HCT116 (cell line): ENCODE results near the gene CDKAL1. TPM values are rescaled to one million over a fixed set of nuclear protein-coding genes. Genes with fewer than 3 reads are reported as not detected.

ENCODE experiments used
- ATAC-seq: fragments of 200-7000 bp; cut with Tn5 transposase; 2 replicates; pipeline ENCODE4 v1.9.1; 2020; ENCODE audit warnings: mild to moderate bottlenecking, moderate library complexity
- BruUV-seq: library from RNA; stranded (reverse); fragments of 400-500 nt; replicated peaks from 2 replicates; lab custom pipeline; 2021; lab: Mats Ljungman, UMichigan
- CTCF ChIA-PET: fragments of 300-600 bp; sonication (Branson Sonifier 250); formaldehyde crosslinking; loops from one replicate; lab custom pipeline; 2021; ENCODE audit warnings: antibody characterized with exemption; lab: Charles Lee
- POLR2A ChIA-PET: fragments of 300-600, 350-600 bp; sonication (Branson Sonifier 250); formaldehyde crosslinking; loops from one replicate; lab custom pipeline; 2021; ENCODE audit warnings: antibody characterized with exemption; lab: Charles Lee
- RAD21 ChIA-PET, 2 experiments: fragments of 300-600 bp; sonication (Branson Sonifier 250); formaldehyde crosslinking; loops; one replicate each; lab custom pipeline; 2023; ENCODE audit warnings: low total read pairs in 2 of 2; ENCODE audit not compliant: uncharacterized antibody in 2 of 2, unreplicated experiment in 2 of 2, low non-redundant PET in 1 of 2; lab: Charles Lee
- DNase-seq: peaks from one replicate; pipeline ENCODE4 v3.0.0-alpha.2; 2010; ENCODE audit warnings: low read depth, low spot score
- H2AFZ ChIP-seq: fragments of 200-600 bp; shearing (Covaris generic), sonication (generic); 2 replicates; pipeline ENCODE4 v1.6.1; 2017; ENCODE audit warnings: low read depth, mixed run types, mixed read lengths, antibody characterized with exemption, low read length; ENCODE audit not compliant: poor library complexity, severe bottlenecking
- H3K27ac ChIP-seq: 2 replicates; pipeline ENCODE4 v1.5.1; 2012; ENCODE audit warnings: low read depth, low read length
- H3K27me3 ChIP-seq: fragments of 200-600 bp; sonication (generic); 2 replicates; pipeline ENCODE4 v1.6.1; 2016; ENCODE audit warnings: mixed run types, low read length, mixed read lengths; ENCODE audit not compliant: insufficient read depth
- H3K36me3 ChIP-seq, 2 experiments: fragments of 200-500 bp in 1 of 2; fragments of 200-600 bp in 1 of 2; sonication (Bioruptor generic) in 1 of 2; sonication (generic) in 1 of 2; 2 replicates each; pipeline versions ENCODE4 v1.5.1 to v1.6.1; 2014 to 2016; ENCODE audit warnings: low read length in 2 of 2, inconsistent platforms in 1 of 2, mixed read lengths in 1 of 2, mixed run types in 1 of 2; ENCODE audit not compliant: insufficient read depth in 2 of 2, control insufficient read depth in 1 of 2
- H3K4me1 ChIP-seq, 2 experiments: fragments of 200-600 bp in 1 of 2; sonication (generic) in 1 of 2; 2 replicates each; pipeline versions ENCODE4 v1.5.1 to v1.6.1; 2012 to 2017; ENCODE audit warnings: low read length in 2 of 2, inconsistent platforms in 1 of 2, mild to moderate bottlenecking in 1 of 2, mixed read lengths in 1 of 2, mixed run types in 1 of 2, moderate library complexity in 1 of 2; ENCODE audit not compliant: insufficient read depth in 2 of 2, control insufficient read depth in 1 of 2
- H3K4me2 ChIP-seq: fragments of 200-600 bp; sonication (generic); 2 replicates; pipeline ENCODE4 v1.6.1; 2017; ENCODE audit warnings: mixed run types, low read length, mixed read lengths
- H3K4me3 ChIP-seq, 2 experiments: fragments of 200-600 bp in 1 of 2; sonication (generic) in 1 of 2; replicated peaks in 1 of 2; 2 replicates each; pipeline ENCODE4 v1.5.1; 2011 to 2016; ENCODE audit warnings: low read length in 2 of 2, control low read depth in 1 of 2, low read depth in 1 of 2, mild to moderate bottlenecking in 1 of 2, mixed read lengths in 1 of 2, mixed run types in 1 of 2
- H3K79me2 ChIP-seq: fragments of 200-600 bp; sonication (generic); 2 replicates; pipeline ENCODE4 v1.6.1; 2017; ENCODE audit warnings: mild to moderate bottlenecking, mixed run types, low read length, moderate library complexity, mixed read lengths; ENCODE audit not compliant: insufficient read depth
- H3K9ac ChIP-seq: fragments of 200-600 bp; sonication (generic); 2 replicates; pipeline ENCODE4 v1.6.1; 2016; ENCODE audit warnings: low read length, mixed read lengths
- H3K9me2 ChIP-seq: fragments of 200-600 bp; sonication (generic), shearing (Covaris generic); 2 replicates; pipeline ENCODE4 v1.6.1; 2017; ENCODE audit warnings: mixed run types, mild to moderate bottlenecking, moderate library complexity; ENCODE audit not compliant: insufficient read depth
- H3K9me3 ChIP-seq, 2 experiments: fragments of 200-500 bp in 1 of 2; fragments of 200-600 bp in 1 of 2; sonication (Bioruptor generic) in 1 of 2; sonication (generic) in 1 of 2; 2 replicates each; pipeline ENCODE4 v1.6.1; 2014 to 2017; ENCODE audit warnings: low read length in 2 of 2, mixed read lengths in 2 of 2, inconsistent platforms in 1 of 2, low read depth in 1 of 2, mild to moderate bottlenecking in 1 of 2, mixed run types in 1 of 2, moderate library complexity in 1 of 2; ENCODE audit not compliant: control insufficient read depth in 1 of 2, insufficient read depth in 1 of 2
- H4K20me1 ChIP-seq: fragments of 200-600 bp; sonication (generic), shearing (Covaris generic); 2 replicates; pipeline ENCODE4 v1.6.1; 2017; ENCODE audit warnings: mixed run types, mild to moderate bottlenecking, moderate library complexity; ENCODE audit not compliant: insufficient read depth
- CBX3 ChIP-seq: IDR thresholded peaks from 2 replicates; pipeline ENCODE4 v1.6.1; 2012; ENCODE audit warnings: low read depth
- CEBPB ChIP-seq: IDR thresholded peaks from 2 replicates; pipeline ENCODE4 v1.6.1; 2012; ENCODE audit warnings: low read depth
- EGR1 ChIP-seq: IDR thresholded peaks from 2 replicates; pipeline ENCODE4 v1.6.1; 2012; ENCODE audit warnings: low read depth
- ELF1 ChIP-seq: IDR thresholded peaks from 2 replicates; pipeline ENCODE4 v1.6.1; 2012; ENCODE audit warnings: low read depth, borderline replicate concordance
- EZH2 ChIP-seq: fragments of 200-600 bp; sonication (generic); IDR thresholded peaks from 2 replicates; pipeline ENCODE4 v1.6.1; 2017; ENCODE audit warnings: antibody characterized with exemption, mixed run types
- EZH2phosphoT487 ChIP-seq: fragments of 200-600 bp; IDR thresholded peaks from 2 replicates; pipeline ENCODE4 v1.6.1; 2018; ENCODE audit warnings: antibody characterized with exemption, borderline replicate concordance
- FOSL1 ChIP-seq: IDR thresholded peaks from 2 replicates; pipeline ENCODE4 v1.6.1; 2012; ENCODE audit warnings: low read depth
- RAD21 ChIP-seq: IDR thresholded peaks from 2 replicates; pipeline ENCODE4 v1.6.1; 2012; ENCODE audit warnings: low read depth, mild to moderate bottlenecking
- SIN3A ChIP-seq: IDR thresholded peaks from 2 replicates; pipeline ENCODE4 v1.6.1; 2012; ENCODE audit warnings: low read depth
- SP1 ChIP-seq: IDR thresholded peaks from 2 replicates; pipeline ENCODE4 v1.6.1; 2012; ENCODE audit warnings: low read depth
- SRF ChIP-seq: IDR thresholded peaks from 2 replicates; pipeline ENCODE4 v1.6.1; 2012; ENCODE audit warnings: low read depth
- TCF7L2 ChIP-seq: IDR thresholded peaks from 2 replicates; pipeline ENCODE4 v1.7.0; 2011; ENCODE audit warnings: borderline replicate concordance, inconsistent platforms; ENCODE audit not compliant: insufficient read depth, insufficient read length; ENCODE audit errors: extremely low read depth
- ZFX ChIP-seq: fragments of 450-650 bp; IDR thresholded peaks from 2 replicates; pipeline ENCODE4 v1.6.1; 2017
- ZNF274 ChIP-seq: fragments of 200-500 bp; sonication (Bioruptor generic); IDR thresholded peaks from 2 replicates; pipeline ENCODE4 v1.6.1; 2014; ENCODE audit warnings: mild to moderate bottlenecking, low read depth, low read length, inconsistent platforms
- intact Hi-C: fragments of 100-400 bp; cut with micrococcal nuclease; formaldehyde crosslinking; loops from 2 replicates; pipeline ENCODE4 v1.10.0; 2022
- total RNA-seq: library from RNA; stranded (reverse); gene quantifications from one replicate; pipeline ENCODE4 v1.2.1, GENCODE V29; 2021; ENCODE audit not compliant: unreplicated experiment
- TF ChIP-seq, protein P1 (sequence below): IDR thresholded peaks from 2 replicates; pipeline ENCODE4 v1.6.1; 2011; ENCODE audit warnings: mild to moderate bottlenecking, low read length, moderate library complexity; ENCODE audit not compliant: insufficient replicate concordance; ENCODE audit errors: extremely low read depth
- TF ChIP-seq, protein P2 (sequence below): IDR thresholded peaks from 2 replicates; pipeline ENCODE4 v1.6.1; 2012
- TF ChIP-seq, protein P3 (sequence below): IDR thresholded peaks from 2 replicates; pipeline ENCODE4 v1.6.1; 2012
- TF ChIP-seq, protein P4 (sequence below), 3 experiments: fragments of 200-600 bp in 1 of 3; sonication (generic) in 1 of 3; IDR thresholded peaks in 2 of 3; conservative IDR thresholded peaks in 1 of 3; 2 replicates each; pipeline ENCODE4 v1.5.1; 2012 to 2017; ENCODE audit warnings: low read depth in 2 of 3, low read length in 2 of 3, antibody characterized with exemption in 1 of 3, borderline replicate concordance in 1 of 3, control low read depth in 1 of 3, mild to moderate bottlenecking in 1 of 3, mixed read lengths in 1 of 3, mixed run types in 1 of 3, moderate library complexity in 1 of 3; ENCODE audit not compliant: insufficient read depth in 1 of 3
- TF ChIP-seq, protein P5 (sequence below): IDR thresholded peaks from 2 replicates; pipeline ENCODE4 v1.6.1; 2012; ENCODE audit warnings: low read depth

The CDKAL1 gene
- total RNA-seq, 1 experiment from 2014 or later = 14.9 TPM

DNA sequence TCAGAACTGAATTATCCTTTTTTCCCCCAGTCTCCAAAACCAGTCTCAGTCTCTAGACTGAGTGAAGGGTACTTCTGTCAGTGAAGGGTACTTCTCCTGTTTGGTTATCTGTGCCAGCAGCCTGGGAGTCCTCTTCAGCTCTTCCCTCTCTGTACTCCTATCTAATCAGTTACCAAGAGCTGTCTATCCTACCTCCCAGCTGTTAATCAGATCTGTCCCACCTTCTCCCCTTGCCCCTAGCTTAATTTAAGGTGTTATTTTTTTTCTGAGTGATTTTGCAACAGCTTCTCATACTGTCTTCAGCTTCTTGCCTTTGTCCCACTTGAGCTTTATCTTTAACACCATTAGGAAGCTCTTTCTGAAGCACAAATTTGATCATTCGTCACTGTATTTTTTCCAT is 567.4 kb downstream of the CDKAL1 start:
- H3K27ac ChIP-seq = no peak overlapping the region
- CTCF ChIA-PET = no interaction called here
- no peak overlapping the region for H3K4me3 ChIP-seq
- TF ChIP-seq, protein P1, sequence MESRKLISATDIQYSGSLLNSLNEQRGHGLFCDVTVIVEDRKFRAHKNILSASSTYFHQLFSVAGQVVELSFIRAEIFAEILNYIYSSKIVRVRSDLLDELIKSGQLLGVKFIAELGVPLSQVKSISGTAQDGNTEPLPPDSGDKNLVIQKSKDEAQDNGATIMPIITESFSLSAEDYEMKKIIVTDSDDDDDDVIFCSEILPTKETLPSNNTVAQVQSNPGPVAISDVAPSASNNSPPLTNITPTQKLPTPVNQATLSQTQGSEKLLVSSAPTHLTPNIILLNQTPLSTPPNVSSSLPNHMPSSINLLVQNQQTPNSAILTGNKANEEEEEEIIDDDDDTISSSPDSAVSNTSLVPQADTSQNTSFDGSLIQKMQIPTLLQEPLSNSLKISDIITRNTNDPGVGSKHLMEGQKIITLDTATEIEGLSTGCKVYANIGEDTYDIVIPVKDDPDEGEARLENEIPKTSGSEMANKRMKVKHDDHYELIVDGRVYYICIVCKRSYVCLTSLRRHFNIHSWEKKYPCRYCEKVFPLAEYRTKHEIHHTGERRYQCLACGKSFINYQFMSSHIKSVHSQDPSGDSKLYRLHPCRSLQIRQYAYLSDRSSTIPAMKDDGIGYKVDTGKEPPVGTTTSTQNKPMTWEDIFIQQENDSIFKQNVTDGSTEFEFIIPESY = no peak
- TF ChIP-seq CEBPB (no peak), ZFX (no peak), ZNF274 (no peak), EGR1 (no peak), SRF (no peak), ELF1 (no peak), EZH2phosphoT487 (no peak), FOSL1 (no peak), SIN3A (no peak), EZH2 (no peak), SP1 (no peak), CBX3 (no peak), RAD21 (no peak), TCF7L2 (no peak)
- TF ChIP-seq, protein P2, sequence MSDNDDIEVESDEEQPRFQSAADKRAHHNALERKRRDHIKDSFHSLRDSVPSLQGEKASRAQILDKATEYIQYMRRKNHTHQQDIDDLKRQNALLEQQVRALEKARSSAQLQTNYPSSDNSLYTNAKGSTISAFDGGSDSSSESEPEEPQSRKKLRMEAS = no peak
- TF ChIP-seq, protein P3, sequence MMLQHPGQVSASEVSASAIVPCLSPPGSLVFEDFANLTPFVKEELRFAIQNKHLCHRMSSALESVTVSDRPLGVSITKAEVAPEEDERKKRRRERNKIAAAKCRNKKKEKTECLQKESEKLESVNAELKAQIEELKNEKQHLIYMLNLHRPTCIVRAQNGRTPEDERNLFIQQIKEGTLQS = no peak
- TF ChIP-seq, protein P4, sequence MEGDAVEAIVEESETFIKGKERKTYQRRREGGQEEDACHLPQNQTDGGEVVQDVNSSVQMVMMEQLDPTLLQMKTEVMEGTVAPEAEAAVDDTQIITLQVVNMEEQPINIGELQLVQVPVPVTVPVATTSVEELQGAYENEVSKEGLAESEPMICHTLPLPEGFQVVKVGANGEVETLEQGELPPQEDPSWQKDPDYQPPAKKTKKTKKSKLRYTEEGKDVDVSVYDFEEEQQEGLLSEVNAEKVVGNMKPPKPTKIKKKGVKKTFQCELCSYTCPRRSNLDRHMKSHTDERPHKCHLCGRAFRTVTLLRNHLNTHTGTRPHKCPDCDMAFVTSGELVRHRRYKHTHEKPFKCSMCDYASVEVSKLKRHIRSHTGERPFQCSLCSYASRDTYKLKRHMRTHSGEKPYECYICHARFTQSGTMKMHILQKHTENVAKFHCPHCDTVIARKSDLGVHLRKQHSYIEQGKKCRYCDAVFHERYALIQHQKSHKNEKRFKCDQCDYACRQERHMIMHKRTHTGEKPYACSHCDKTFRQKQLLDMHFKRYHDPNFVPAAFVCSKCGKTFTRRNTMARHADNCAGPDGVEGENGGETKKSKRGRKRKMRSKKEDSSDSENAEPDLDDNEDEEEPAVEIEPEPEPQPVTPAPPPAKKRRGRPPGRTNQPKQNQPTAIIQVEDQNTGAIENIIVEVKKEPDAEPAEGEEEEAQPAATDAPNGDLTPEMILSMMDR (IDR thresholded peaks at IDR 0.05 in 2 of 3, conservative IDR thresholded peaks at IDR 0.05 in 1 of 3; ENCODE audit: borderline replicate concordance in 1 of 3, insufficient read depth in 1 of 3, low read depth in 2 of 3, low read length in 2 of 3) = no peak
- TF ChIP-seq, protein P5, sequence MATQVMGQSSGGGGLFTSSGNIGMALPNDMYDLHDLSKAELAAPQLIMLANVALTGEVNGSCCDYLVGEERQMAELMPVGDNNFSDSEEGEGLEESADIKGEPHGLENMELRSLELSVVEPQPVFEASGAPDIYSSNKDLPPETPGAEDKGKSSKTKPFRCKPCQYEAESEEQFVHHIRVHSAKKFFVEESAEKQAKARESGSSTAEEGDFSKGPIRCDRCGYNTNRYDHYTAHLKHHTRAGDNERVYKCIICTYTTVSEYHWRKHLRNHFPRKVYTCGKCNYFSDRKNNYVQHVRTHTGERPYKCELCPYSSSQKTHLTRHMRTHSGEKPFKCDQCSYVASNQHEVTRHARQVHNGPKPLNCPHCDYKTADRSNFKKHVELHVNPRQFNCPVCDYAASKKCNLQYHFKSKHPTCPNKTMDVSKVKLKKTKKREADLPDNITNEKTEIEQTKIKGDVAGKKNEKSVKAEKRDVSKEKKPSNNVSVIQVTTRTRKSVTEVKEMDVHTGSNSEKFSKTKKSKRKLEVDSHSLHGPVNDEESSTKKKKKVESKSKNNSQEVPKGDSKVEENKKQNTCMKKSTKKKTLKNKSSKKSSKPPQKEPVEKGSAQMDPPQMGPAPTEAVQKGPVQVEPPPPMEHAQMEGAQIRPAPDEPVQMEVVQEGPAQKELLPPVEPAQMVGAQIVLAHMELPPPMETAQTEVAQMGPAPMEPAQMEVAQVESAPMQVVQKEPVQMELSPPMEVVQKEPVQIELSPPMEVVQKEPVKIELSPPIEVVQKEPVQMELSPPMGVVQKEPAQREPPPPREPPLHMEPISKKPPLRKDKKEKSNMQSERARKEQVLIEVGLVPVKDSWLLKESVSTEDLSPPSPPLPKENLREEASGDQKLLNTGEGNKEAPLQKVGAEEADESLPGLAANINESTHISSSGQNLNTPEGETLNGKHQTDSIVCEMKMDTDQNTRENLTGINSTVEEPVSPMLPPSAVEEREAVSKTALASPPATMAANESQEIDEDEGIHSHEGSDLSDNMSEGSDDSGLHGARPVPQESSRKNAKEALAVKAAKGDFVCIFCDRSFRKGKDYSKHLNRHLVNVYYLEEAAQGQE = no peak
- H3K27me3 ChIP-seq = no peaks in the 10 kb centered on the region
- no peaks in the 10 kb centered on the region for H3K79me2 ChIP-seq
- no peaks in the 10 kb centered on the region for H3K9me3 ChIP-seq
- intact Hi-C loops = no loop called here
- no peak overlapping the region for H3K9ac ChIP-seq
- POLR2A ChIA-PET = interaction anchor here (1.6 kb wide), 1 partner anchor 8 kb away, joined by 4 read pairs; no protein-coding TSS in a partner anchor
- ATAC-seq = no peak
- RAD21 ChIA-PET = no interaction called here
- H3K9me2 ChIP-seq = no peaks in the 10 kb centered on the region
- no peak overlapping the region for H2AFZ ChIP-seq
- no peaks in the 10 kb centered on the region for H4K20me1 ChIP-seq
- BruUV-seq = no TSS peak
- no peak for DNase-seq
- no peak overlapping the region for H3K4me2 ChIP-seq
- H3K36me3 ChIP-seq = no peaks in the 10 kb centered on the region
- peaks cover 10 to 32% of the 10 kb centered on the region in 2 experiments; a peak in 3 of 4 replicates for H3K4me1 ChIP-seq
